Hair follicular keratinocyte (primary cell): ENCODE results near the gene CAPN15. TPM values are rescaled to one million over a fixed set of nuclear protein-coding genes. Genes with fewer than 3 reads are reported as not detected.

Source experiments
- total RNA-seq: library from RNA; depleted of rRNA; stranded (reverse); fragments of >200 nt; gene quantifications from 2 replicates; pipeline ENCODE4 v1.2.3, GENCODE V29; 2015

Gene CAPN15
- total RNA-seq, result 39.7 and 43.8 TPM in 2 replicates

DNA sequence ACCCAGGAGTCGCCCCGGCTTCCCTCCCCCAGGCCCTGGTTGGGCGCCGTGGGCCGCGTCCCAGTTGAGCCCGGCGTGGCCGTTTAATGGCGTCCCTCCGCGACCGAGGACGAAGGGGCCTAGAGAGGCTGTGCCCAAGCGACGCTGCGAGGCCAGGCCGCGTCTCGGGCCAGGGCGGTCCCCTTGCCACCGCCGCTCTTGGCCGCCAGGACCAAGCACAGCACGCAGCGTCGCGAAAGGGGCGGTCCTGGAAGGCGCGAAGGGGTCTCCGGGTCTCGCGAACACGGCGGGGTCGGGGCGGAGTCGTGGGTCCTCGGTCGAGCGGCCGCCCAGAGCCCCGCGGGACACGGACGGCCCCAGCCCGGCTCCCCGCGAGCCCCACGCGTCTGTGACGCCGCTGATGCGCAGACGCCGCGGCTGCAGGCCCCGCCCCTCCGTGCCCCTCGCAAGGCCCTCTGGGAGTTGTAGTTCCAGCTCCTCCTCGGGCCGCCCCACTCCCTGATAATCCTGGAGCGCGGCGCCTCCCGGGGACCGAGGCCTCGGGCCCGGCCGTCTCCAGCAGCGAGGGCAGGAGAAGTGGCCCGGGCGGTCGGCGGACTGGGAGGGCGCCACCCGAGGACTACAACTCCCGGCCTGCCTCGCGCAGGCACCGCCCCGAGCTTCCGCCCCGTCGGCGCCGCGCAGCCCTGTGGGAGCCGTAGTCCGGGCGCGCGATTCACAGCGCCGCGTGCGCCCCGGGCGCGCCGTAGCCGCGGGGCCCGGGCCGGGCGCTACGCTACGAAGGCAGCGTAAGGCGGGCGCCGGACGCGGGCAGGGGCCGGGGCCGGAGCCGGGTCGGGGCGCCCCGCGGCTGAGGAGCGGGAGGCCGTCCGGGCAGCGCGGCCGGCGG, at the start of gene CAPN15:
TSS of gene CAPN15 (plus strand) at position 698 of the 889 bp plus-strand sequence. CDS start 19,127 bp downstream, outside the sequence.

DNA sequence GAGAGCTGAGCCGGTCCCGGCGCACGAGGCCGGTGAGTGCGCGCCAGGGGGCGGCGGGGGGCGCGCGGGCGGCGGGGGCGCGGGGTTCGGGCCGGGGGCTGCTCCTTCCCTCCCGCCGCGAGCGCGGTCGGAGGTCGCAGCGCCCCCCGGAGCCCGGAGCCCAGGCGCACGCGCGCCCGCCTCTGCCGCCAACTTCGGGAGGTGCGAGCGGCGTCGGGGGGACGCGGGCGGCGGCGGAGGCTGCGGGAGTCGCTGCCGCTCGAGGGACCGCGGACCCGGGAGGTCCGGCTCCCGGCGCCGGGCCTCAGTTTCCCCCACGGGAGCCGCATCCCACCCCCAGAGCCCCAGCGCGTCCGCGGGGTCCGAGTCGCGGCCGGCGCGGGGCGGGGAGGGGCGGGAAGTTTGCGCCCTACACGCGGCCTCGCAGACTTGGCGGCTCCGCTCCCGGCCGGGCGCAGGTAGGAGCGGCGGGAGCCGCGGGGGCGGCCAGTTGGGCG, 32.7 kb downstream of the CAPN15 start, which contains the start of gene PRR35:
TSS of gene PRR35 (plus strand) at position 191 of the 497 bp plus-strand sequence. CDS start 2,901 bp downstream, outside the sequence.

DNA sequence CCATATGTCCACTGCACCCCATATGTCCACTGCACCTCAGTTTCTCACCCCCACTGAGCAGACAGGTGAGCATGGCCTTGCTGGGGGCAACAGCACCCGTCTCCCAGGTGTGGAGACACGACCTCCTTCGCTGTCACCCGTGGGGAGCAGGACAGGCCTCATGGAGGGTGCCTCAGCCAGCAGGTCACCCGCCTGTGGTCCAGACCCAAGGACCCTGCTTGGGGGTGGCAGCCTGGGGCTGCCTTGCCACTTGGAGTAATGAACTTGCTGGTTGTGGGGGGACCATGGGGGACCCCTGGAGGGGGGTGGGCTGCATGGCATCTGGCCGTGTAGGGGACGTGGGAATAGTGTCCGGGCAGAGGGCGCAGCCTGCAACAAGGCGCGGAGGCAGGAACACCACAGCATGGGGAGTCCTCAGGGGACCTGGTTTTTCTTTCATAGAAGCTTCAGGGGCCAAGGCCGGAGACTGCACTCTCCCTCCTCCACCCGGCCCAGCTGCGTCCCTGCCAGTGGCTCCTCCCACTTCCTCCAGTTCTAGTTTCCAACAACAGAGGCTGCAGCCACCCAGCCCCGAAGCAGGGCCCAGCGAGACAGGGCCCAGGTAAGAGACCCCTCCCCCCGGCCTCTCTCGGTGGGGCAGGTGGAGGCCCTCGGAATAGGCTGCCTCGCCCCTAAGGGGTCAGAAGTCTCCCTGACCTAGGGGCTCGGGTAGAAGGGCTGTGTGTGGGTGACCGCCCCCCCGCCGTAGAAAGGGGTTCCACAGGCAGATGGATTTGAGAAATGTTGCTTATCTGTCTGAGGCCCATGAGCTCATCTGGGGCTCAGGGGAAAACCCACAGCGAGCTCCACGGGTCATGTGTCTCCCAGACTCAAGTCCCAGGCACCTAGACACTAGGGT, 39.2 kb downstream of the CAPN15 start, which contains the start of gene NHLRC4:
TSS of gene NHLRC4 (plus strand) at position 531 of the 898 bp plus-strand sequence. CDS start 1,043 bp downstream, outside the sequence.

DNA sequence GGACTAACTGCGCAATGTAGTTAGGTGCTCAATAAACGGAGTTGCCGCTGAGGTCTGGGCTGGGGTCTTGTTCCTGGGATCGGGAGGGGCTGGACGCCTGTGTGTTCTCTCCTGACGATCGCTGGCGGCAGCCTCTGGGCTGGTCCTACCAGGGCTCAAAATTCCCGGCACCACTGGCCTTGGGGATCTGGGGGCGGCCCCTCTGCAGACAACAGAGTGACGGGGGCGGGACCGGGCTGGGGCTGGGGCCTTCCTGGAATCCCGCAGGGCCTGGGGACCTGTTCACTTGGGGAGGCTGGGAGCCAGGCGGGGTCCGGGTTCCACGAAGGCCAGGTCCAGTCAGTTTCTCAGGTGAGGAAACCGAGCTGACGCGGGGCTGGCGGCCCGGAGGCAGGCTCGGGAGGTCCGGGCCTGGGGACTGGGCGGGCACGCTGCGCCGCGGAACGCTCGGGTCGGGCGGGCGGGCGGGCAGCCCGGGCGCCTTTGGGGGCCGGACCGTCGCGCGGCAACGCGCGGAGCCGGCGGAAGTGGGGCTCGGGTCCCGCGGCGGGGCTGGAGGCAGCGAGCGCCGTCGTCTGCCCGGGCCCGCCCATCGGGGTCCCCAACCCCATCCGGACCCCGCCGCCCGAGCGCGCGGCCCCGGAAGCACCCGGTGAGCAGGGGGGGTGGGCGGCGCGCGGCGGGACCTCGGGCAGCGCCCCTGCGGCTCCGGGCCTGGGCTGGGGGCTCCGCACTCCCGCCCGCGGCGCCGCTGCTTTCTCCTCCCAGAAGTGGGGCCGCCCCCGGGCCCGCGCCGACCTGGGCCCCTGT, 42.1 kb downstream of the CAPN15 start, which contains the start of gene PIGQ:
TSS of gene PIGQ (plus strand) at position 524 of the 810 bp plus-strand sequence. CDS start 4,107 bp downstream, outside the sequence.

DNA sequence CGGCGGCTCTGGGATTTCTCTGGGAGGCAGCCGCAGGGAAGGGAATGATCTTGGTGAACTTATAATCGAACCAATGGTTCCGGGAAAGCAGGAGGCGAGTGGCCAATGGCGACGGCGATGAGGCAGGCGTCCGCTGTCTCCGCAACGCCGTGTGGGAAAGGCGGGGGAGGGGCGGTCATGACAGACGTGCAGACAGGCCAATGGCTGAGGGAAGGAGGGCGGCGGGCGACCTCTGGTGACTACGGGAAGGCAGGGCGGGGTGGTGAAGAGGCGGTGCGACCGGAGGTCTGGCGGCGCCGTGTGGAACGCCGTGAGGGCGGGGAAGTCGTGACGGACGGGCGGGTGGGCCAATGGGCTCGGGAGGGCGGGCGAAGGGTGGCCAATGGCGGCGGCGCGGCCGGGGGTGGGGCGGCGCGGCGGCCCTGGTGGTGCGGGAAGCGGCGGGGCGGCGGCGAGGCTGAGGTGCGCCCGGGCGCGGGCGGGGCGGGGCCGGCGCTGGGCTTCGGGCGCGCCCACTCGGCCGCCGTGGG, 62.2 kb downstream of the CAPN15 start, which contains the start of gene RAB40C:
TSS of gene RAB40C (plus strand) at position 409 of the 530 bp plus-strand sequence. CDS start 226 bp downstream, outside the sequence.

Other genes with a start within 250 kb of the CAPN15 start
- not detected in 2 replicates for gene ARHGDIG, start 247.1 kb upstream of the CAPN15 start, total RNA-seq
- gene PDIA2, start 244.5 kb upstream of the CAPN15 start, total RNA-seq, result 0.47 TPM in 1 of 2 replicates, not detected in the other
- gene AXIN1, start 175.0 kb upstream of the CAPN15 start, total RNA-seq, result 36.9 and 39.0 TPM in 2 replicates
- 202 and 239 TPM in 2 replicates for gene MRPL28, start 157.2 kb upstream of the CAPN15 start, total RNA-seq
- gene PGAP6, start 145.7 kb upstream of the CAPN15 start, total RNA-seq, result 25.7 and 51.8 TPM in 2 replicates
- gene NME4, start 130.5 kb upstream of the CAPN15 start, total RNA-seq, result 110 and 125 TPM in 2 replicates
- gene DECR2, start 125.8 kb upstream of the CAPN15 start, total RNA-seq, result 17.3 and 17.9 TPM in 2 replicates
- 12.2 and 19.1 TPM in 2 replicates for gene RAB11FIP3, start 102.1 kb upstream of the CAPN15 start, total RNA-seq
- gene PRR35, start 32.7 kb downstream of the CAPN15 start, total RNA-seq, result not detected in 2 replicates
- gene NHLRC4, start 39.3 kb downstream of the CAPN15 start, total RNA-seq, result 0.11 and 0.16 TPM in 2 replicates
- gene PIGQ, start 42.3 kb downstream of the CAPN15 start, total RNA-seq, result 19.8 and 27.6 TPM in 2 replicates
- 18.1 and 19.2 TPM in 2 replicates for gene RAB40C, start 62.4 kb downstream of the CAPN15 start, total RNA-seq
- 0.47 TPM in 1 of 2 replicates, not detected in the other for gene WFIKKN1, start 103.3 kb downstream of the CAPN15 start, total RNA-seq
- gene METTL26, start 108.6 kb downstream of the CAPN15 start, total RNA-seq, result 161 and 174 TPM in 2 replicates
- 36.5 and 55.2 TPM in 2 replicates for gene MCRIP2, start 114.1 kb downstream of the CAPN15 start, total RNA-seq
- 8.5 and 9.8 TPM in 2 replicates for gene WDR90, start 121.7 kb downstream of the CAPN15 start, total RNA-seq
- gene RHOT2, start 140.4 kb downstream of the CAPN15 start, total RNA-seq, result 52.0 and 72.9 TPM in 2 replicates
- 5.1 and 9.8 TPM in 2 replicates for gene RHBDL1, start 148.0 kb downstream of the CAPN15 start, total RNA-seq
- gene STUB1, start 152.7 kb downstream of the CAPN15 start, total RNA-seq, result 216 and 264 TPM in 2 replicates
- gene JMJD8, start 156.6 kb downstream of the CAPN15 start, total RNA-seq, result 35.5 and 58.9 TPM in 2 replicates
- 9.1 and 9.4 TPM in 2 replicates for gene WDR24, start 162.7 kb downstream of the CAPN15 start, total RNA-seq
- gene FBXL16, start 178.1 kb downstream of the CAPN15 start, total RNA-seq, result 0.19 and 2.0 TPM in 2 replicates
- 119 and 198 TPM in 2 replicates for gene METRN, start 187.4 kb downstream of the CAPN15 start, total RNA-seq
- gene ANTKMT, start 193.4 kb downstream of the CAPN15 start, total RNA-seq, result 61.5 and 70.2 TPM in 2 replicates
- 3.6 and 3.8 TPM in 2 replicates for gene CCDC78, start 198.7 kb downstream of the CAPN15 start, total RNA-seq
- gene HAGHL, start 199.4 kb downstream of the CAPN15 start, total RNA-seq, result 18.9 and 26.2 TPM in 2 replicates
- gene CIAO3, start 213.3 kb downstream of the CAPN15 start, total RNA-seq, result 19.4 and 30.0 TPM in 2 replicates
- gene MSLN, start 233.0 kb downstream of the CAPN15 start, total RNA-seq, result 0.78 and 3.8 TPM in 2 replicates